Mesendoderm (in vitro differentiated cells): Measurements from ENCODE around the gene HOXB5.

ENCODE experiments used
- DNase-seq: peaks from one replicate; pipeline ENCODE4 v3.0.0; 2013
- H2AK5ac ChIP-seq: 2 replicates; pipeline ENCODE4 v1.6.1; 2013; ENCODE audit warnings: low read length, inconsistent platforms
- H2BK120ac ChIP-seq: 2 replicates; pipeline ENCODE4 v1.6.1; 2013; ENCODE audit warnings: low read depth, mild to moderate bottlenecking, low read length, moderate library complexity, mixed read lengths
- H2BK15ac ChIP-seq: replicated peaks from 2 replicates; pipeline ENCODE4 v1.6.1; 2013; ENCODE audit warnings: low read depth, mild to moderate bottlenecking, moderate library complexity
- H2BK5ac ChIP-seq: 2 replicates; pipeline ENCODE4 v1.6.1; 2013; ENCODE audit warnings: low read length, inconsistent platforms
- H3K18ac ChIP-seq: 2 replicates; pipeline ENCODE4 v1.6.1; 2013; ENCODE audit warnings: mild to moderate bottlenecking, low read length, mixed read lengths
- H3K23ac ChIP-seq: one replicate; pipeline ENCODE4 v1.6.1; 2013; ENCODE audit warnings: low read length
- H3K27ac ChIP-seq: 2 replicates; pipeline ENCODE4 v1.5.1; 2013; ENCODE audit warnings: low read depth, mild to moderate bottlenecking, inconsistent platforms, low read length, moderate library complexity
- H3K27me3 ChIP-seq: 2 replicates; pipeline ENCODE4 v1.6.1; 2013; ENCODE audit warnings: low read length, control low read depth, mild to moderate bottlenecking, inconsistent platforms; ENCODE audit not compliant: insufficient read depth, poor library complexity
- H3K36me3 ChIP-seq: 2 replicates; pipeline ENCODE4 v1.6.1; 2013; ENCODE audit warnings: low read length, inconsistent platforms; ENCODE audit not compliant: control insufficient read depth, insufficient read depth
- H3K4ac ChIP-seq: one replicate; pipeline ENCODE4 v1.6.1; 2013; ENCODE audit warnings: low read depth, mild to moderate bottlenecking, low read length, moderate library complexity
- H3K4me1 ChIP-seq: 2 replicates; pipeline ENCODE4 v1.6.1; 2013; ENCODE audit warnings: low read depth, low read length, inconsistent platforms; ENCODE audit not compliant: control insufficient read depth
- H3K4me2 ChIP-seq: 2 replicates; pipeline ENCODE4 v1.6.1; 2013; ENCODE audit warnings: low read length
- H3K4me3 ChIP-seq: 2 replicates; pipeline ENCODE4 v1.5.1; 2013; ENCODE audit warnings: mild to moderate bottlenecking, low read length
- H3K56ac ChIP-seq: one replicate; pipeline ENCODE4 v1.6.1; 2013; ENCODE audit warnings: low read length
- H3K79me1 ChIP-seq: 2 replicates; pipeline ENCODE4 v1.6.1; 2013; ENCODE audit warnings: low read length, inconsistent platforms
- H3K79me2 ChIP-seq: 2 replicates; pipeline ENCODE4 v1.6.1; 2013; ENCODE audit warnings: mild to moderate bottlenecking, low read length; ENCODE audit not compliant: control insufficient read depth, insufficient read depth
- H3K9ac ChIP-seq: 2 replicates; pipeline ENCODE4 v1.6.1; 2013; ENCODE audit warnings: low read length, inconsistent platforms
- H4K5ac ChIP-seq: one replicate; pipeline ENCODE4 v1.6.1; 2013; ENCODE audit warnings: low read length
- H4K8ac ChIP-seq: one replicate; pipeline ENCODE4 v1.6.1; 2013; ENCODE audit warnings: low read depth, mild to moderate bottlenecking, control low read depth, low read length, moderate library complexity
- WGBS: extraction: QIAGEN DNeasy Blood & Tissue Kit; methylation state at CpG from one replicate; pipeline ENCODE4 v1.1.7; 2013; ENCODE audit warnings: low lambda C conversion rate, missing lambda C conversion rate; ENCODE audit not compliant: insufficient coverage; ENCODE audit errors: extremely low coverage; 5-methylcytosine and 5-hydroxymethylcytosine counted together

HOXB5 gene

DNA sequence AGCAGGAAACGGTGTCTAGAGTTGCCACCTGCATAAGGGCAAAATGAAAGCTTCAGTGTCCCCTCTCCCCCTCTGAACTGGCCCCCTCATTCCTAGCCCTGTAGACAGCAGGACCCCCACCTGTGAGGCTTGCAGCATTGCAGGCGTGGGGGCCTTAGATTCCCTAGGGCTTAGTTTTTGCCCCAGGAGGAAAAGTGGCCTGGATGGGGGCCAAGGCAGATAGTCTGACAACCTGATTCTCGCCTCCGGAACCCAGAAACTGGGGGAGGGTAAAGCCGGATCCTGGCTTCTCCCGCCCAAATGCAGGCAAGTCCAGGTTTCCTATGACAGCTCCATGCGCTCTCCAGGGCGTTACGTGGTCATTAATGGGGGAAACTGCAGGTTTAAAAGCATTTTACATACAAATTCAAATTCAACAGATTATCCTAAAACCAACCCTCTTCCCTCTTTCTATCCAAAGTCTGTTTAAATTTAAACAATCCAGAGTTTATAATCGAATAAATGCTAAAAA lies 11.9 kb upstream of the HOXB5 start:
- no peak overlapping the region for H3K27ac ChIP-seq
- no CpG with 5 or more reads among the region's 10 CpGs for WGBS

GRCh38 chr17:48604770-48605329 lies 11.3 kb upstream of the HOXB5 start, which contains the start of gene HOXB6:
TSS of gene HOXB6 (minus strand) at chr17:48604986. CDS start at chr17:48598150, 6,836 bp downstream.
- no peak within 1 kb of the TSS for H3K9ac ChIP-seq
- no peak within 1 kb of the TSS for H2AK5ac ChIP-seq
- H2BK120ac ChIP-seq, result no peak within 1 kb of the TSS
- H3K56ac ChIP-seq, result no peak within 1 kb of the TSS
- no peak for DNase-seq
- no peak within 1 kb of the TSS for H3K4me3 ChIP-seq
- H3K4me2 ChIP-seq, result no peak within 1 kb of the TSS
- H2BK5ac ChIP-seq, result no peak within 1 kb of the TSS
- peaks cover 85% of the 10 kb centered on the region for H3K27me3 ChIP-seq
- no peaks in the 10 kb centered on the region for H3K79me1 ChIP-seq
- H3K79me2 ChIP-seq, result no peaks in the 10 kb centered on the region
- no peak within 1 kb of the TSS for H3K4ac ChIP-seq
- H4K5ac ChIP-seq, result no peak within 1 kb of the TSS
- no peaks in the 10 kb centered on the region for H3K36me3 ChIP-seq
- H3K18ac ChIP-seq, result no peak within 1 kb of the TSS
- peaks cover 4% of the 10 kb centered on the region for H3K4me1 ChIP-seq
- H4K8ac ChIP-seq, result no peak within 1 kb of the TSS
- WGBS, result no CpG with 5 or more reads among the region's 16 CpGs
- no peak within 1 kb of the TSS for H3K27ac ChIP-seq
- no peak within 1 kb of the TSS for H2BK15ac ChIP-seq
- H3K23ac ChIP-seq, result no peak within 1 kb of the TSS

More for the DNA sequence above, 11.9 kb upstream of the HOXB5 start:
- Histone ChIP-seq H4K5ac (no peak overlapping the region), H3K4me1 (peaks cover 4% of the 10 kb centered on the region), H3K79me2 (no peaks in the 10 kb centered on the region), H4K8ac (no peak overlapping the region), H3K4ac (no peak overlapping the region), H3K23ac (no peak overlapping the region), H3K36me3 (no peaks in the 10 kb centered on the region), H2BK15ac (no peak overlapping the region), H3K4me3 (no peak overlapping the region), H3K56ac (no peak overlapping the region), H2BK120ac (no peak overlapping the region), H3K9ac (no peak overlapping the region), H3K18ac (no peak overlapping the region), H2BK5ac (no peak overlapping the region), H2AK5ac (no peak overlapping the region), H3K4me2 (no peak overlapping the region), H3K79me1 (no peaks in the 10 kb centered on the region), H3K27me3 (peaks cover 89% of the 10 kb centered on the region)
- no peak for DNase-seq

- H4K5ac ChIP-seq, result no peak overlapping the region
- no peak overlapping the region for H2AK5ac ChIP-seq
- H3K4me3 ChIP-seq, result no peak overlapping the region
- no peak overlapping the region for H4K8ac ChIP-seq
- H2BK120ac ChIP-seq, result no peak overlapping the region
- H3K36me3 ChIP-seq, result no peaks in the 10 kb centered on the region
- H2BK15ac ChIP-seq, result no peak overlapping the region
- no peak overlapping the region for H3K4me2 ChIP-seq
- no peak overlapping the region for H3K23ac ChIP-seq
- H3K27ac ChIP-seq, result no peak overlapping the region
- no peaks in the 10 kb centered on the region for H3K79me2 ChIP-seq
- no peaks in the 10 kb centered on the region for H3K79me1 ChIP-seq
- H3K18ac ChIP-seq, result no peak overlapping the region
- H3K56ac ChIP-seq, result no peak overlapping the region
- WGBS, result no CpG with 5 or more reads among the region's 21 CpGs
- no peak overlapping the region for H3K9ac ChIP-seq
- no peak for DNase-seq
- no peak overlapping the region for H2BK5ac ChIP-seq
- peaks cover 9% of the 10 kb centered on the region for H3K4me1 ChIP-seq
- H3K4ac ChIP-seq, result no peak overlapping the region
- H3K27me3 ChIP-seq, result peaks cover 85% of the 10 kb centered on the region
These were observed 10.6 kb upstream of the HOXB5 start for GRCh38 chr17:48603959-48604769.

GRCh38 chr17:48601539-48602425 lies 8.2 kb upstream of the HOXB5 start:
- no peaks in the 10 kb centered on the region for H3K79me2 ChIP-seq
- H3K27me3 ChIP-seq, result peaks cover 88% of the 10 kb centered on the region
- no peaks in the 10 kb centered on the region for H3K36me3 ChIP-seq
- no peak overlapping the region for H4K8ac ChIP-seq
- no peak overlapping the region for H3K4ac ChIP-seq
- no peak overlapping the region for H2BK120ac ChIP-seq
- no peak overlapping the region for H3K27ac ChIP-seq
- no peak overlapping the region for H2BK15ac ChIP-seq
- H3K18ac ChIP-seq, result no peak overlapping the region
- H3K9ac ChIP-seq, result peak overlapping the region; percentile 9
- no peak overlapping the region for H2AK5ac ChIP-seq
- no peak for DNase-seq
- no CpG with 5 or more reads among the region's 35 CpGs for WGBS
- H3K4me2 ChIP-seq, result no peak overlapping the region
- peaks cover 9% of the 10 kb centered on the region for H3K4me1 ChIP-seq
- H3K23ac ChIP-seq, result peak overlapping the region; percentile 51
- no peaks in the 10 kb centered on the region for H3K79me1 ChIP-seq
- H4K5ac ChIP-seq, result no peak overlapping the region
- peak overlapping the region; percentile 57 for H3K56ac ChIP-seq
- no peak overlapping the region for H2BK5ac ChIP-seq
- H3K4me3 ChIP-seq, result no peak overlapping the region

GRCh38 chr17:48601207-48601538 lies 7.6 kb upstream of the HOXB5 start:
- Histone ChIP-seq H3K23ac (no peak overlapping the region), H3K79me1 (no peaks in the 10 kb centered on the region), H4K5ac (no peak overlapping the region), H3K36me3 (no peaks in the 10 kb centered on the region), H2BK5ac (no peak overlapping the region), H4K8ac (no peak overlapping the region), H3K27ac (no peak overlapping the region), H3K18ac (no peak overlapping the region), H3K4me1 (peaks cover 9% of the 10 kb centered on the region), H3K9ac (no peak overlapping the region), H3K4ac (no peak overlapping the region), H3K79me2 (no peaks in the 10 kb centered on the region), H2BK15ac (no peak overlapping the region), H2BK120ac (no peak overlapping the region), H3K27me3 (peaks cover 88% of the 10 kb centered on the region), H2AK5ac (no peak overlapping the region), H3K4me2 (no peak overlapping the region), H3K56ac (peak overlapping the region; percentile 37), H3K4me3 (no peak overlapping the region)
- DNase-seq, result no peak
- no CpG with 5 or more reads among the region's 4 CpGs for WGBS
